GM12875 (cell line): ENCODE measurements around the gene EML1.

Source experiments
- H3K4me3 ChIP-seq: one replicate; pipeline ENCODE4 v1.5.1; 2011; ENCODE audit warnings: low read depth, low read length, control low read depth
- CTCF ChIP-seq: IDR thresholded peaks from 2 replicates; pipeline ENCODE4 v1.5.1; 2011; ENCODE audit warnings: low read depth, mild to moderate bottlenecking, control low read depth, inconsistent platforms, low read length, moderate library complexity, borderline replicate concordance; ENCODE audit not compliant: insufficient read depth

EML1 gene

DNA sequence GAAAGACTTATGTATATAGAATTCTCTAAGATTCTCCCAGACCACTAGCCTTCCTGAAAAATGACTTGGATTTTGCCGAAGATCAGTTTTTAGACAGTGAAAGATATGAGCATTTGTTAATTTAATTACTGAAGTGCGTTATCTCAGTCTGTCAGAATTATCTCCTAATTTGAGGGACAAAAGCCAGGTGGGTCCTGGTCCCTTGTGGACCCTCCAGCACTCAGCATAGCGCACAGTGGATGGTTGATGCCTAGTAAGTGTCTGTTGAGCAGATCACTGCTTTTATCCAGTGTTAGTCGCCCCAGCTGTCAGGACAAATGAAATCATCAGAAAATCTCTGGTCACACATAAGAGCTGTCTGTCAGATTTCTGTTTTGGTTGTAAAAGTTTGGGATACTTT is 80.4 kb downstream of the EML1 start:
- H3K4me3 ChIP-seq = no peak overlapping the region

GRCh38 chr14:99874306-99874705 is 81.1 kb downstream of the EML1 start:
- H3K4me3 ChIP-seq = no peak overlapping the region
- no peak for TF ChIP-seq CTCF

More for the DNA sequence above, 80.4 kb downstream of the EML1 start:
- TF ChIP-seq CTCF = no peak

- TF ChIP-seq CTCF = no peak
- no peak overlapping the region for H3K4me3 ChIP-seq
These were observed 82.2 kb downstream of the EML1 start for GRCh38 chr14:99875421-99875820.

GRCh38 chr14:99875836-99876235 is 82.6 kb downstream of the EML1 start:
- no peak overlapping the region for H3K4me3 ChIP-seq
- TF ChIP-seq CTCF = no peak

- no peak overlapping the region for H3K4me3 ChIP-seq
- TF ChIP-seq CTCF = no peak
These were observed 83.2 kb downstream of the EML1 start for GRCh38 chr14:99876406-99876805.

DNA sequence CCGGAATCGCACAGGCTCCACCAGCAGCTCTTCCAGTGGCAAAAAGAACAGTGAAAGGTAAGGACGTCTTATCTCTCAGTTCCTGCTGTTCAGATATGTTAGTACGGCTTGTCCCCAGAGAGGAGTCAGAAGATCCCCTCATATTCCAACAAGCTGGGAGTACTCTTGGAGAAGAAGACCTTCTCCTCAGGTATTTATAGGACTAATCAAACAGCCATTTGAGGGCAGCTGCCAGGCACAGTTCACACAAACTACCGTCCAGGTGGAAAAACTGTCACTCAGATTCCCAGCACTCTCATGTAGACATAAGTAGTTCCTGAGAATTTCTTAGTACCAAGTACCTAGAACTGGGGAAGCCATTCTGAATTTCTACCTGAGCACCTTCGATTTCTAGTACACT is 85.3 kb downstream of the EML1 start:
- TF ChIP-seq CTCF = no peak
- no peak overlapping the region for H3K4me3 ChIP-seq

DNA sequence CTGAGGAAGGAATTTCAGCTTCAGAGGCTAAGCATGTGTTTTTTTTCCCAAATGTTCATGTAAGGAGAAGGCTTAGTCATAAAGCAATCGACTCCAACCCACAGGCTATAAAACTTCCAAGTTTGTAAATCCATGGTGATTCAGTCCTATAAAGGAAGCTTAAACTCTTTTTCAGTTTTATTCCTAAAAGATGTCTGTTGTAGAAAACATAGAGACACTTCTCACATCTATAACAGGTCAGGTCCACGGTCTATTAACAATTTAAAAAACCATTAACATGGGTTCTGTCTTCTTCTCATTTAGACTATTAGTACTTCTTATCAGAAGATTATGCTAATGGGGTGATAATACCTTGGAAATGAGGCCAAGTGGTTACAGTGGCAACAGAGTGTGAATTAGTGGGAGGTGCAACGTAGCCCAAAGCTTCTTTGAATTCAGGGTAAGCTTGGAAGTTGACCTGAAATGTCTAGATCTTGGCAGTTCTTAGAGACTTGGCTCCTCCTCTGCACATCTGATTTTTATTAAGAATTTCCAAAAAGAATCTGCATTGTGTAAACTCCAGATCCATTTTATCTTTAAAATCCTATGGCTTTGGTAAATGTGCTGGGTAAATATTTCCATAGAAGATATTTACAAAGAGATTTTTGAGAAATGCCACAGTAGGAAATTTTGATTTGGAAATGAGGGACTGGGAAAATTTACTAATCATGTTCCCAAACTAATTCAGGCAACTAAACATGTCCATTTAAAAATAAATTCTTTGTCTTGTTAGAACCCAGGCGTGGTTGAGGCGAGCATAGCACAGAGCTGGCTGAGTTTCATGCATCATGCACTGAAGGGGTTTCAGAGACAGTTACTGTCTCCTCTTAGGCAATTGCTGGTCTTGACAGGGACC is 86.4 kb downstream of the EML1 start:
- TF ChIP-seq CTCF = no peak
- no peak overlapping the region for H3K4me3 ChIP-seq
